ENCODE data around the gene PARD3B. TPM values are rescaled to one million over a fixed set of nuclear protein-coding genes. Genes with fewer than 3 reads are reported as not detected.
"Not testable (repeated sequence)": the region's sequence is repeated elsewhere in the genome, so short reads cannot be mapped to it uniquely, and the experiment has no call there.

The PARD3B gene
- total RNA-seq, 2 experiments from 2014 or later: 0.16 TPM; not detected in 1

DNA sequence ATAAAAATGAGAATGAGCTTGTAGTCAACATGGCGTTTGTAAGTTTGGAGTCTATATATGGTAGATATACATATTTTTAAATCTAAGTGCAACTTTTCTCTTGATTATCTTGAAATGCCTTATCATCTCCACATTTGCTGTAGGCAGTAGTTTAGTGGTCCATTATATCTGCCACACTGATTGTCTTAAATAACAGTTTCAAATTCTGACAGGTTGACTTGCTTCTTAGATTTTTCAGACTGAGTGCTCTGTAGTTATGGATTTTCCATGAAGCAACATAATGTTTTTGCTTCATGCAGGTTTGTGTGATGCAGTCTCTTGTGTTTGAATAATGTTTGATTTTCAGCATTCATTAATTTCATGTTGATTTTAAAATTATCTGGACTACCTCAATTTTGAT, 12.3 kb downstream of the PARD3B start:
- H3K4me3 Mint-ChIP-seq: no peak overlapping the region
- CTCF ChIA-PET: no interaction called here
- no peak for ATAC-seq
- DNase-seq: no peak
- no peak overlapping the region for H3K27ac Mint-ChIP-seq
- H3K27me3 Mint-ChIP-seq: no peaks in the 10 kb centered on the region
- no peaks in the 10 kb centered on the region for H3K36me3 Mint-ChIP-seq
- H3K4me1 Mint-ChIP-seq: no peaks in the 10 kb centered on the region
- peaks cover 2% of the 10 kb centered on the region for H3K9me3 Mint-ChIP-seq (ENCODE audit: low read depth)

DNA sequence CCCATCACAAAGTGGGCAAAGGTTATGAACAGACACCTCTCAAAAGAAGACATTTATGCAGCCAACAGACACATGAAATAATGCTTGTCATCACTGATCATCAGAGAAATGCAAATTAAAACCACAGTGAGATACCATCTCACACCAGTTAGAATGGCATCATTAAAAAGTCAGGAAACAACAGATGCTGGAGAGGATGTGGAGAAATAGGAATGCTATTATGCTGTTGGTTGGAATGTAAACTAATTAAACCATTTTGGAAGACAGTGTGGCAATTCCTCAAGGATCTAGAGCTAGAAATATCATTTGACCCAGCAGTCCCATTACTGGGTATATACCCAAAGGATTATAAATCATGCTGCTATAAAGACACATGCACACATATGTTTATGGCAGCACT, 14.1 kb downstream of the PARD3B start:
- H3K9me3 Mint-ChIP-seq (ENCODE audit: low read depth); H3K4me3 Mint-ChIP-seq; H3K27me3 Mint-ChIP-seq; CTCF ChIA-PET; H3K4me1 Mint-ChIP-seq; H3K27ac Mint-ChIP-seq; H3K36me3 Mint-ChIP-seq; ATAC-seq; DNase-seq: not testable (repeated sequence)

DNA sequence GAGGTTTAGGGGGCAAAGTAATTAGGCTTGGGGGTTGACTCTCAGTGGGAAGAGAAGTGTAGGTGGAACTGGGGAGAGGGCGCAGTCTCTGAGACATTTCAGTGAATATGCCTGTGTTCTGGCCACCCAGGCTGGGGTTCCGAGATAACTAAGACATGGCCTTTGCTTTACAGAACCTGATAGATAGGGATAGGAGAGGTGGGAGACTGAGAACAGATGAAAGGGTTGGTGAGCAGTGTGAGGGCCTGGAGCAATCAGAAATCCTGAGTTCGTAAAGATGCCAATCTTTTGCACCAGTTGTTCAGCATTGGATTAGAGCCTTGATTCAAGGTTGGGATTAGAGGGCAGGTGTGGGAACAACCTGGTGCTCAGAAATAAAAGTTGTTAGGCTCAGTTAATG, 15.6 kb downstream of the PARD3B start:
- Mint-ChIP-seq H3K4me3 (no peak overlapping the region), H3K4me1 (no peaks in the 10 kb centered on the region), H3K36me3 (no peaks in the 10 kb centered on the region), H3K27ac (no peak overlapping the region), H3K27me3 (peaks cover 2% of the 10 kb centered on the region), H3K9me3 (ENCODE audit: low read depth) (peaks cover 2% of the 10 kb centered on the region)
- CTCF ChIA-PET: no interaction called here
- DNase-seq (no peak), ATAC-seq (no peak)

DNA sequence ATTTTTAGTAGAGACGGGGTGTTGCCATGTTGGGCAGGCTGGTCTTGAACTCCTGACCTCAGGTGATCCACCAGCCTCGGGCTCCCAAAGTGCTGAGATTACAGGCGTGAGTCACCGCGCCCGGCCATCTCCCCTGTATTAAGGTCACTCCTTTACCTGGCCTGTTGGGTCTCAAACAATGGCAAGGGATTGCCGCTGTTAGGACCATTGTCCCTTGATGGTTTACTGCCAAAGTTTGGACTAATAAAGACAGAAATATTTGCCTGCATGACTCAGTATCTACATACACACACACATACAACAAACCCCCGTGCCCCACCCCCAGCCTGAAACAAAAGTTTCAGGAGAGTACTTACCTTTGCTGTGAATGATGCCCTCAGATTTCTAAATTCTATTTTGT, 16.5 kb downstream of the PARD3B start:
- CTCF ChIA-PET: no interaction called here
- DNase-seq (no peak), ATAC-seq (no peak)

DNA sequence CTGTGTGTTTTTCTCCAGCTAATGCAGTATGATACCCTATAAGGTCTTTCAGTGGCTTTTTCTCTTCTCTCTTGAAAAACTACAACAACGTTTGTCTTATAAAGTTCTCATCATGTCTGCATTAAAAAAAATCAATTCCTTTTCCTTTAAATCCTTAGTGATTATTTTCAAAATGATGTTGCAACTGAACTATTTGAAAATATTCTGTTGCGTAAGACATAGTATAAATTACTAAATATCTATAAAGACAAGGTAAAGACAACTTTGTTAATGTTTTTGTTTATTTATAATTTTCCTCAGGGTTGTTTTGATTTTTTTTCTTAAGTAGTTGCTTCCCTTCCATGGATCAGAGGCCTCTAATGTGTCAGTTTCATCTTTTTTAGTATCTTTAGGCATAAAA, 21.2 kb downstream of the PARD3B start:
- no peak for DNase-seq
- H3K36me3 Mint-ChIP-seq: no peaks in the 10 kb centered on the region
- CTCF ChIA-PET: no interaction called here
- peaks cover 5% of the 10 kb centered on the region for H3K27me3 Mint-ChIP-seq
- ATAC-seq: no peak
- no peak overlapping the region for H3K27ac Mint-ChIP-seq
- H3K4me3 Mint-ChIP-seq: no peak overlapping the region
- H3K4me1 Mint-ChIP-seq: no peaks in the 10 kb centered on the region
- H3K9me3 Mint-ChIP-seq (ENCODE audit: low read depth): no peaks in the 10 kb centered on the region

More for the DNA sequence above, 16.5 kb downstream of the PARD3B start:
- Mint-ChIP-seq H3K4me3 (no peak overlapping the region), H3K36me3 (no peaks in the 10 kb centered on the region), H3K4me1 (no peaks in the 10 kb centered on the region), H3K9me3 (ENCODE audit: low read depth) (peaks cover 2% of the 10 kb centered on the region), H3K27me3 (peaks cover 2% of the 10 kb centered on the region), H3K27ac (no peak overlapping the region)

DNA sequence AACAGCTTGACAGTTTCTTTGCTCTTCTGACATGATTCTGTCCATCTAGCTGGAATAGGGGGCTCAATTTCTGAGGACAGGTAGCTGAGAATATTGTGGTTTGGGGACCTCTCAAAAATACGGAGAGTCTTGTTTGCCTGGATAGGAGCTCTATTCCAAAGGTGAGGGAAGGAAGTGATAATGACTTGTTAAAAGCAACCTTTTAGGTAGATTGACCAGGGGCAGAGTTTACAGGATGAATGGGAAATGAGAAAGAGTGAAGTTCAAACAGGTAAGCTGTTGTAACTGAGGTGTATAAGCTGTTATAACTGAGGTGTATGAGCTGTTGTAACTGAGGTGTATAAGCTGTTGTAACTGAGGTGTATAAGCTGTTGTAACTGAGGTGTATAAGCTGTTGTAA, 25.1 kb downstream of the PARD3B start:
- Mint-ChIP-seq H3K4me3 (no peak overlapping the region), H3K9me3 (ENCODE audit: low read depth) (no peaks in the 10 kb centered on the region)

DNA sequence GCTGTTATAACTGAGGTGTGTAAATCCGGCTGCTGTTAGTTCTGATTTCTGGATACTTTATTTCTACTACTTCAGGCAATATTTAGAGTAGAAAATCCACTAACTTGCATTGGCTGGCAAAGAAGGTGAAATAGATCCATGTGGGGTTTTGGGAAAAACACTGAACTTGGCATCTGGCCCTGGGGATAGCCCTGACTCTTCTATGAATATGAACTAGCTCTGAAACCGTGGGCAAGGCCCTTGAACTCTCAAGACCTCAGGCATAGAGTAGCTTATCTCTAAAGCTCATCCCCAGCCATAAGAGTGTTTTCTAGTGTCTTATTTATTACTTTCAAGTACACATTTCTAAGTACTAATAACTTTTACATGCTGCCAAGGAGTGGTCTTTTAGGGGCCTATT, 25.8 kb downstream of the PARD3B start:
- ATAC-seq: no peak
- peaks cover 3% of the 10 kb centered on the region for H3K27me3 Mint-ChIP-seq

More for the DNA sequence above, 25.1 kb downstream of the PARD3B start:
- H3K4me1 Mint-ChIP-seq: no peaks in the 10 kb centered on the region
- DNase-seq (no peak), ATAC-seq (no peak)
- H3K36me3 Mint-ChIP-seq: no peaks in the 10 kb centered on the region
- H3K27me3 Mint-ChIP-seq: peaks cover 3% of the 10 kb centered on the region
- CTCF ChIA-PET: no interaction called here
- H3K27ac Mint-ChIP-seq: no peak overlapping the region

DNA sequence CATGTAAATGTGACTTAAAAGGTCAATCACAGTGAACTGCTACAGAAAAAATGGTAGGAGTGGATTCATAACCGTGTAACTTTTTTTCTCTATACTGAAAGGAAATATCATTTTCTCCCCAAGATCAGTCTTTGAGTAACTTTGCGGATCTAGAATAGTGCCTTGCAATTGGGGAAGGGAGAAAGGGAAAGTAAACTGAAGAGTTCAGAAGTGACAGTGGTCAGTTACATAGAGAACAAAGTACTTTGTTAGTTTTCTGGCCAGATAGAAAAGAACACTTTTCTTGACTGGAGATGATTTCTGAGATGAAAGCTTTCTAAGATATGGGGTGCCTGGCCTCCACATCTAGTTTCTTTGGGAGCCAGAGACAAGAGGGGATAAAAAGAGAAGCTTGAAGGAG, 26.6 kb downstream of the PARD3B start:
- Mint-ChIP-seq H3K27ac (no peak overlapping the region), H3K36me3 (no peaks in the 10 kb centered on the region), H3K4me1 (no peaks in the 10 kb centered on the region), H3K27me3 (peaks cover 3% of the 10 kb centered on the region), H3K9me3 (ENCODE audit: low read depth) (no peaks in the 10 kb centered on the region), H3K4me3 (no peak overlapping the region)
- DNase-seq: no peak
- no peak for ATAC-seq
- CTCF ChIA-PET: interaction anchor here (1.2 kb wide), 1 partner anchor 85 kb away, joined by 3 read pairs; no protein-coding TSS in a partner anchor

More for the DNA sequence above, 25.8 kb downstream of the PARD3B start:
- H3K4me1 Mint-ChIP-seq: no peaks in the 10 kb centered on the region
- DNase-seq: no peak
- H3K27ac Mint-ChIP-seq: no peak overlapping the region
- H3K4me3 Mint-ChIP-seq: no peak overlapping the region
- H3K9me3 Mint-ChIP-seq (ENCODE audit: low read depth): no peaks in the 10 kb centered on the region
- CTCF ChIA-PET: no interaction called here
- H3K36me3 Mint-ChIP-seq: no peaks in the 10 kb centered on the region

DNA sequence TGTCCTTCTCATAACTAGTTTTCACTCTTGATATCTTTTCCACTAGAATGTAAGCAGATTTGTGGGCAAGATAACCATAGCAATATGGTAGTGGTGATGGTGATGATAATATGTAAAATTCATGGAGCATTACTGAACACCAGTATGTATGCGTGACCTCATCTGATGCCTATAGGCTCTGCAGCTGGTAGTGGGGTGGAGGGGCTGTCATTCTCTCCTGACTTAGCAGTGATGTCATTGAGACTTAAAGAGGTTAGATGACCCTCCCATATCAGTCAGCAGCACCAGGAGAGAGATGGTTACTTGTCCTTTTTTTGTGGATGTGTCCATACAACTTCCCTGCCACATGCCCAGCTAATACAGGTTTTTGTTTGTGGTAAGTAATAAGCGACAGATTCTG, 27.9 kb downstream of the PARD3B start:
- no peaks in the 10 kb centered on the region for H3K36me3 Mint-ChIP-seq

DNA sequence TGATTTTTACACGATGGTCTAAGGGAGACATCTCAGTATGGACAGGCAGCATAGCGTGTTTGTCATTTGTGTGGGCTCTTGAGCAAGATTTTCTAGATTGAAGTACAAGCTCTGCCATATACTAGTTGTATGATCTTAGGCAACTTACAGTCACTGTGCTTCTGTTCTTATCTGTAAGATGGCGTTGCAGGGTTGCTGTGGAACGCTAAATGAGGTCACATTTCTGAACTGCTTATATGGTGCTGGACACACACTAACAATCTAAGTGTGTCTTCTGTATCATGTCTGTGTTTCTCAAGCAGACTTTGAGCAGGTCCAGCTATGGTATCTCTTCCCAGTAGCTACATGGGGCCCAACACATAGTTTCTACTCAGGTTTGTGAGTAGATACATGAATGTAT, 29.2 kb downstream of the PARD3B start:
- DNase-seq (no peak), ATAC-seq (no peak)
- H3K27ac Mint-ChIP-seq: no peak overlapping the region
- H3K9me3 Mint-ChIP-seq (ENCODE audit: low read depth): no peaks in the 10 kb centered on the region
- no peaks in the 10 kb centered on the region for H3K36me3 Mint-ChIP-seq
- no peak overlapping the region for H3K4me3 Mint-ChIP-seq
- no peaks in the 10 kb centered on the region for H3K4me1 Mint-ChIP-seq
- no peaks in the 10 kb centered on the region for H3K27me3 Mint-ChIP-seq
- CTCF ChIA-PET: no interaction called here

More for the DNA sequence above, 27.9 kb downstream of the PARD3B start:
- Mint-ChIP-seq H3K4me1 (no peaks in the 10 kb centered on the region), H3K9me3 (ENCODE audit: low read depth) (no peaks in the 10 kb centered on the region), H3K27me3 (peaks cover 3% of the 10 kb centered on the region), H3K27ac (no peak overlapping the region), H3K4me3 (no peak overlapping the region)
- ATAC-seq (no peak), DNase-seq (no peak)
- CTCF ChIA-PET: interaction anchor here (1.2 kb wide), 1 partner anchor 84 kb away, joined by 3 read pairs; no protein-coding TSS in a partner anchor

DNA sequence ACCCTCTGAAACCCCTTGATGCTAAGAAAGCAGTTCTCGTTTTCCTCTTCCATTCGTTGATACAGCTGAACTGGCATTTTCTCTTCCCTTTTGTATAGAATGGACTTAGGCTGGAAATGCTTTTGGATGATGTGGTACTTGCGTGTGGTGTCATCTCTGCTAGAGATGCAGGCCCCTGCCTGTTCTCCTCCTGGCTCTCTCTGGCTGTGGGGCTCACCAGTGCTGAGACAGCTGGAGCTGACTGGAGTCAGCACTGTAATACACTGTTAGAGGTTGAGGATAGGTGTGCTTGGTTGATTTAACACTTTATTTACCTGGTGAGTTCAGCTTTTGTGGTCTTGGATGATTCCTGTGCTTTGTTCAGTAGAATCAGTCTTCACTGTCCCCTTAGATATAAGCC, 30.2 kb downstream of the PARD3B start:
- no peak overlapping the region for H3K27ac Mint-ChIP-seq
- no peak for ATAC-seq
- CTCF ChIA-PET: no interaction called here
- no peak overlapping the region for H3K4me3 Mint-ChIP-seq
- H3K9me3 Mint-ChIP-seq (ENCODE audit: low read depth): no peaks in the 10 kb centered on the region
- H3K36me3 Mint-ChIP-seq: no peaks in the 10 kb centered on the region
- no peaks in the 10 kb centered on the region for H3K27me3 Mint-ChIP-seq
- no peak for DNase-seq
- H3K4me1 Mint-ChIP-seq: no peaks in the 10 kb centered on the region

DNA sequence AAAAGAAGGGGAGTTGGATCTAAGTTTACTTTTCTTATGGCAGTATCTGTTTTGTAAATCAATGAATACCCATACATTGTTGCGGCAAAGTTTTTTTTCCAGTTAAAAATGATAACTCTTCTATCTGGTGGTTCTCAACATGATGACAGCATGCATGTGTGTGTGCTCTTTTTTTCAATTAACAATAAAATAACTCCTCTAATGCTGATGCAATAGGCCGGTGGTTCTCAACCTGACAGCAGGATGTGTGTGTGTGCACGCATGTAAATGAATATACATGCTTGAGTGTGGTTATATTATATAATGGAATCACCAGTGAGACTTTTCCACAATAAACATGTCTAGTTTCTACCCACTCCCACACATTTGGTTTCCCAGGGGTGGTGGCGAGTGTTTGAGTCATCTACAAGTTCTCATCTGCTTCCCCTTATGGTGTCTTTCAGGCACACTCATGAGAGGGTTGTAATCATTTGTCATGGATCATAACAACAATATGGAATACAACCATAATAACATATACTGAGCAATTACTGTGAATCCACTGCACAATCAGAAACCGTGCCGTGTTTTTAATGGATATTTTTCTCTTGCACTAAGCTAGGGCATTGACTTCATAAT, 31.2 kb downstream of the PARD3B start:
- H3K36me3 Mint-ChIP-seq: no peaks in the 10 kb centered on the region
- CTCF ChIA-PET: no interaction called here
- no peaks in the 10 kb centered on the region for H3K27me3 Mint-ChIP-seq
- no peak overlapping the region for H3K4me3 Mint-ChIP-seq
- no peaks in the 10 kb centered on the region for H3K4me1 Mint-ChIP-seq
- DNase-seq (no peak), ATAC-seq (no peak)
- no peaks in the 10 kb centered on the region for H3K9me3 Mint-ChIP-seq (ENCODE audit: low read depth)
- no peak overlapping the region for H3K27ac Mint-ChIP-seq

DNA sequence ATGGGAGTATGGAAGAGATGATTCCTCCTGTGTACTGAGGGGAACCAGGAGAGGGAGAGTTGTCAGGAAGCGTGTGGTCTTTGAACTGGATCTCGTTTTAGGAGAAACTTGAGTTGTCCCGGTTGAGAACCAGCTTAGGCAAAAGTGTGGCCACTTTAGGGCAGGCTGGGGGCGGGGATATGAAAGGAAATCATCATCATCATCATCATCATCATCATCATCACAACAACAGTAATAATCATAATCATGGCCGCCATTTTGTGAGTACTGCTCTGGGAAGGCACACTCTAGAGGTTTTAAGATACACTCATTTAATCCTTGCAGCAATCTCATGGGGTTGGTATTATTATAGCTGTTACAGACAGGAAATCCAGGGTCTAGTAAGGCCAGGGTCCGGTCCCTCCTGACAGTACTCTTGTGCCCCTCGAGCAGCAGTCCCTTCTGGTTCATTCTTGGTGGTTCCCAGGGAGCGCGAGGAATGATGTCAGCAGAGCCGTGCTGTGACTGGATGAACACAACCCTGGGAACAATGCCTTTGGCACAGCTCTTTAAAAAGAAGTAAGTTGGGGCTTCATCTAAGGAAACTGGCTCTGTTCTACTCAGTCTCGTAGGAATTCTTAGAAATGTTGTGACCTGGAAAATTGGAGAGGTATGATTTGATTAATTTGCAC, 33.8 kb downstream of the PARD3B start:
- no peak for ATAC-seq
- Mint-ChIP-seq H3K36me3 (no peaks in the 10 kb centered on the region), H3K27ac (no peak overlapping the region), H3K4me3 (no peak overlapping the region), H3K9me3 (ENCODE audit: low read depth) (no peaks in the 10 kb centered on the region), H3K4me1 (no peaks in the 10 kb centered on the region), H3K27me3 (no peaks in the 10 kb centered on the region)
- CTCF ChIA-PET: no interaction called here
- no peak for DNase-seq

DNA sequence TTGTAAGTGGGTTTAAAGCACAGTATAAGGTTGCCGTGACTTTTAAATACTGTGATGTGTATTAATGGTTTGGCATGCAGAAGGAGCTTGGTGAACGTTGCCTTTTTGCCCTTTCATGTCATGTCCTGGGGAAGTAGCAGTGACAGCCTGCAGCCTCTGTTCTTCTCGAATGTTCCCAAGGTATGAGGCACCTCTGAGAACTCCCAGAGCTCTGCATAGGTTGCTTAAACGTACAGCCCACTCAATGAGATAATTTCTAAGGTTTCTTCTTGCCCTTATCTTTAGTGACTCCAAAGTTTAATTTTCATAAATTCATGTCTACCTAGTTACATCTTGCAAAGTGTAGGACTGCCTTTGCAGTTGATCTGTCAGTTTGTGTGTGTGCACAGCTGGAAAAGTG, 36.7 kb downstream of the PARD3B start:
- ATAC-seq (no peak), DNase-seq (no peak)
- no peak overlapping the region for H3K27ac Mint-ChIP-seq
- CTCF ChIA-PET: no interaction called here
- H3K27me3 Mint-ChIP-seq: no peaks in the 10 kb centered on the region
- H3K36me3 Mint-ChIP-seq: no peaks in the 10 kb centered on the region
- H3K4me1 Mint-ChIP-seq: no peaks in the 10 kb centered on the region
- H3K4me3 Mint-ChIP-seq: no peak overlapping the region
- H3K9me3 Mint-ChIP-seq (ENCODE audit: low read depth): no peaks in the 10 kb centered on the region
